Neuronal stem cell (in vitro differentiated cells): Measurements from ENCODE around the gene KCNA10.

ENCODE experiments used
- DNase-seq: peaks from one replicate; pipeline ENCODE4 v3.0.0-alpha.2; 2013; ENCODE audit warnings: low spot score
- H2AFZ ChIP-seq: one replicate; pipeline ENCODE4 v1.6.1; 2013; ENCODE audit warnings: mild to moderate bottlenecking, low read length, inconsistent platforms
- H2AK5ac ChIP-seq: 2 replicates; pipeline ENCODE4 v1.6.1; 2013; ENCODE audit warnings: low read depth, mild to moderate bottlenecking, inconsistent platforms, low read length, moderate library complexity, mixed read lengths
- H2BK120ac ChIP-seq: 2 replicates; pipeline ENCODE4 v1.6.1; 2013; ENCODE audit warnings: low read depth, mild to moderate bottlenecking, inconsistent platforms, low read length, moderate library complexity, mixed read lengths
- H2BK12ac ChIP-seq: one replicate; pipeline ENCODE4 v1.6.1; 2013; ENCODE audit warnings: low read length, inconsistent platforms
- H2BK15ac ChIP-seq: 2 replicates; pipeline ENCODE4 v1.6.1; 2013; ENCODE audit warnings: mild to moderate bottlenecking, low read length, inconsistent platforms, mixed read lengths
- H2BK5ac ChIP-seq: one replicate; pipeline ENCODE4 v1.6.1; 2013; ENCODE audit warnings: inconsistent platforms, mild to moderate bottlenecking, low read length, moderate library complexity
- H3K14ac ChIP-seq: one replicate; pipeline ENCODE4 v1.6.1; 2013; ENCODE audit warnings: low read length, inconsistent platforms
- H3K18ac ChIP-seq: 2 replicates; pipeline ENCODE4 v1.6.1; 2013; ENCODE audit warnings: low read length, inconsistent platforms
- H3K23ac ChIP-seq: 2 replicates; pipeline ENCODE4 v1.6.1; 2013; ENCODE audit warnings: low read depth, mild to moderate bottlenecking, mixed read lengths, low read length, inconsistent platforms; ENCODE audit not compliant: poor library complexity
- H3K27ac ChIP-seq: replicated peaks from 3 replicates; pipeline ENCODE4 v1.5.1; 2013; ENCODE audit warnings: low read length, inconsistent platforms
- H3K27me3 ChIP-seq, 3 experiments: 2 replicates each; pipeline ENCODE4 v1.6.1; 2013; ENCODE audit warnings: low read length in 3 of 3, mild to moderate bottlenecking in 2 of 3, inconsistent platforms in 1 of 3, low read depth in 1 of 3, mixed read lengths in 1 of 3, moderate library complexity in 1 of 3; ENCODE audit not compliant: control insufficient read depth in 3 of 3, insufficient read depth in 3 of 3
- H3K36me3 ChIP-seq, 2 donors: replicated peaks in 1 of 2; 2 replicates each; pipeline ENCODE4 v1.6.1; 2013; ENCODE audit warnings: low read length in 2 of 2; ENCODE audit not compliant: control insufficient read depth in 2 of 2, insufficient read depth in 2 of 2
- H3K4ac ChIP-seq: 2 replicates; pipeline ENCODE4 v1.6.1; 2013; ENCODE audit warnings: inconsistent platforms, mild to moderate bottlenecking, low read length, moderate library complexity
- H3K4me1 ChIP-seq, 2 donors: 1 replicate in 1 of 2; 2 replicates in 1 of 2; pipeline ENCODE4 v1.6.1; 2013; ENCODE audit warnings: low read length in 2 of 2, low read depth in 1 of 2; ENCODE audit not compliant: control insufficient read depth in 2 of 2, insufficient read depth in 1 of 2
- H3K4me2 ChIP-seq: one replicate; pipeline ENCODE4 v1.6.1; 2013; ENCODE audit warnings: mild to moderate bottlenecking, low read length, inconsistent platforms; ENCODE audit not compliant: insufficient read depth, poor library complexity, severe bottlenecking
- H3K4me3 ChIP-seq, 2 donors: 2 replicates each; pipeline ENCODE4 v1.5.1; 2013; ENCODE audit warnings: low read length in 2 of 2, mild to moderate bottlenecking in 2 of 2, inconsistent platforms in 1 of 2, moderate library complexity in 1 of 2
- H3K79me1 ChIP-seq: one replicate; pipeline ENCODE4 v1.6.1; 2013; ENCODE audit warnings: low read depth, mild to moderate bottlenecking, inconsistent platforms, low read length, moderate library complexity
- H3K9ac ChIP-seq: one replicate; pipeline ENCODE4 v1.6.1; 2013; ENCODE audit warnings: mild to moderate bottlenecking, low read depth, low read length, inconsistent platforms; ENCODE audit not compliant: poor library complexity
- H3K9me3 ChIP-seq, 2 donors: replicated peaks in 1 of 2; 2 replicates each; pipeline versions ENCODE3 to v1.6.1; 2013; ENCODE audit warnings: low read length in 2 of 2, mild to moderate bottlenecking in 2 of 2, inconsistent platforms in 1 of 2, low read depth in 1 of 2, mixed read lengths in 1 of 2, moderate library complexity in 1 of 2; ENCODE audit not compliant: control insufficient read depth in 2 of 2, insufficient read depth in 1 of 2
- H4K8ac ChIP-seq: one replicate; pipeline ENCODE4 v1.6.1; 2013; ENCODE audit warnings: low read depth, mild to moderate bottlenecking, inconsistent platforms, low read length, moderate library complexity
- H4K91ac ChIP-seq: one replicate; pipeline ENCODE4 v1.6.1; 2013; ENCODE audit warnings: low read length, low read depth, mild to moderate bottlenecking, inconsistent platforms; ENCODE audit not compliant: poor library complexity
- WGBS, 2 donors: extraction: QIAGEN DNeasy Blood & Tissue Kit; methylation state at CpG; one replicate each; pipeline ENCODE4 v1.1.7; 2013; ENCODE audit warnings: missing lambda C conversion rate in 2 of 2, mixed read lengths in 1 of 2; ENCODE audit not compliant: insufficient read length in 2 of 2, insufficient replicate concordance in 1 of 2; ENCODE audit errors: extremely low coverage in 2 of 2; 5-methylcytosine and 5-hydroxymethylcytosine counted together

Gene KCNA10

GRCh38 chr1:110561596-110561995, 42.6 kb upstream of the KCNA10 start:
- H2BK12ac ChIP-seq = no peak overlapping the region
- no peak overlapping the region for H2BK120ac ChIP-seq
- no peak overlapping the region for H4K91ac ChIP-seq
- no CpG with 5 or more reads among the region's 7 CpGs for WGBS, 2 donors
- no peak overlapping the region for H3K14ac ChIP-seq
- no peak overlapping the region for H3K23ac ChIP-seq
- H3K18ac ChIP-seq = peak overlapping the region; percentile 40
- no peak overlapping the region for H3K4ac ChIP-seq
- no peak overlapping the region for H2BK15ac ChIP-seq
- H3K27me3 ChIP-seq = peaks cover 0 to 23% (median 0%) of the 10 kb centered on the region in 3 experiments
- no peak overlapping the region for H2AK5ac ChIP-seq
- H2AFZ ChIP-seq = no peak overlapping the region
- H2BK5ac ChIP-seq = no peak overlapping the region
- no peak overlapping the region for H3K4me3 ChIP-seq
- H3K4me2 ChIP-seq = no peak overlapping the region
- H4K8ac ChIP-seq = no peak overlapping the region
- peaks cover 4% of the 10 kb centered on the region for H3K79me1 ChIP-seq
- H3K27ac ChIP-seq = no peak overlapping the region
- DNase-seq = no peak
- H3K36me3 ChIP-seq = no peaks in the 10 kb centered on the region
- H3K4me1 ChIP-seq = peaks cover 0 to 5% of the 10 kb centered on the region in 2 donors
- peaks cover 0 to 2% of the 10 kb centered on the region in 2 donors for H3K9me3 ChIP-seq
- no peak overlapping the region for H3K9ac ChIP-seq

DNA sequence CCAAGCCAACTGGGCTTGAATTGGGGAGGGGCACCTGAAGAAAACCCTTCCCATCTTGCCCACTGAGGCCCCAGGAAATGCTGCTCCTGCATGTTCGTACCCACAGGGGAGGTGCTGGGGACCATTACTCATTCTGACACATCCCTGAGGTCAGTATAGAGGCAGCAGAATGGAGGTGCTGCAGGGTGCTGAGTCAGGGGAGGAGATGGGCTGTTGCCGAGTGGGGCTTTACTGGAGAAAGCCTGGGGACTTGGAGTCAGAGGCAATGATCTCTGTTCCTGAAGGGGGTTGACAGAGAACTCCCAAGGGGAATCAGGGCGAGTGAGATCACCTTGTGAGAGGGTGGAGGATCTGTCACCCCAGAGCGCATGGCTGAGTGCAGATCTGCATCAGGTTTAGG, 40.2 kb upstream of the KCNA10 start:
- Histone ChIP-seq H3K9ac (no peak overlapping the region), H4K8ac (no peak overlapping the region), H3K4me3 (no peak overlapping the region), H2BK15ac (no peak overlapping the region), H2BK120ac (no peak overlapping the region), H3K36me3 (no peaks in the 10 kb centered on the region), H4K91ac (no peak overlapping the region), H3K9me3 (peaks cover 0 to 2% of the 10 kb centered on the region in 2 donors), H3K27me3 (peaks cover 0 to 47% (median 14%) of the 10 kb centered on the region in 3 experiments), H2AFZ (no peak overlapping the region), H2AK5ac (peak overlapping the region; percentile 51), H3K27ac (no peak overlapping the region), H3K23ac (no peak overlapping the region), H3K4ac (no peak overlapping the region), H2BK5ac (no peak overlapping the region), H2BK12ac (no peak overlapping the region), H3K4me1 (peaks cover 0 to 5% of the 10 kb centered on the region in 2 donors), H3K14ac (no peak overlapping the region), H3K4me2 (no peak overlapping the region), H3K79me1 (peaks cover 4% of the 10 kb centered on the region), H3K18ac (no peak overlapping the region)
- DNase-seq = no peak
- no CpG with 5 or more reads among the region's 4 CpGs for WGBS, 2 donors

DNA sequence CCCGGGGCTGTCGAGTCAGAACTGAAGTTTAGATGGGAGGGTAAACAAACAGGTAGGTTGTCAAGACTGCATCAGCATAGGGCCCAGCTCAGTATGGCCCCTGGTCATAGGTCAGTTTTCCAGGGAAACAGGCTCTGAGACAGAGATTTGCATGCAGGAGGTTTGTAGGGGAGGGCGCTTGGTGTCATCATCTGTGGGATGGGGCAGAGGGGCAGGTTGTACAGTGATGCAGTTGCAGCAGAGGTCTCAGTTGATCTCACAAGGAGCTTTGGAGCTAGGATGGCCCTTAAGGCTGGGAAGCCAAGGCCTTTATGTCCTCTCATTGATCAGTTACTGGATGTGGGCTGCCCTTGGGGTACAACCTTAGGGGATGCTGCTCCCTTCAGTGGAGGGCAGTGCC, 38.5 kb upstream of the KCNA10 start:
- H2AK5ac ChIP-seq = no peak overlapping the region
- H3K4me1 ChIP-seq = peaks cover 0 to 5% of the 10 kb centered on the region in 2 donors
- DNase-seq = no peak
- no peak overlapping the region for H3K9ac ChIP-seq
- H3K4me3 ChIP-seq = no peak overlapping the region
- no peak overlapping the region for H3K27ac ChIP-seq
- no CpG with 5 or more reads among the region's 3 CpGs for WGBS, 2 donors
- no peak overlapping the region for H3K4ac ChIP-seq
- no peak overlapping the region for H4K8ac ChIP-seq
- H2AFZ ChIP-seq = no peak overlapping the region
- H2BK12ac ChIP-seq = no peak overlapping the region
- no peak overlapping the region for H3K18ac ChIP-seq
- peaks cover 4% of the 10 kb centered on the region for H3K79me1 ChIP-seq
- no peak overlapping the region for H3K4me2 ChIP-seq
- no peak overlapping the region for H2BK5ac ChIP-seq
- no peaks in the 10 kb centered on the region for H3K9me3 ChIP-seq
- H3K23ac ChIP-seq = no peak overlapping the region
- H3K27me3 ChIP-seq = peaks cover 0 to 54% (median 14%) of the 10 kb centered on the region in 3 experiments
- no peak overlapping the region for H4K91ac ChIP-seq
- H3K36me3 ChIP-seq = no peaks in the 10 kb centered on the region
- H2BK120ac ChIP-seq = no peak overlapping the region
- no peak overlapping the region for H3K14ac ChIP-seq
- no peak overlapping the region for H2BK15ac ChIP-seq

DNA sequence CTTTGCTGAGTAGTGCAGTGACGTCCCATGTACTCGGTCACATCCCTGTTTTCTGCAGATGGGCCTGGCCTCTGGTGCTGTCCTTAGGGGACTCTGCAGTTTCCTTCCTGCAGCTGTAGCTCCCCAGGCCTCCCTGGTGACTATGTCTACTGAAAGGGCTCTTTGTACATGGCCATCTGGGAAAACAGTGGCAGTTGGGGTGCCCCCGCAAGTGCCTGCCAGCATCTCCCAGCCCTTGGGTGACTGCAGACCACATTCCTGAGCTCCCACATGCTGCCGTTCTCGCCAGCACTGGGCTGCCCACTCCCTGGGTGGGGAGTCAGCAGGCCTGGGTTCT, 37.5 kb upstream of the KCNA10 start:
- WGBS, 2 donors = no CpG with 5 or more reads among the region's 5 CpGs
- Histone ChIP-seq H3K18ac (peak overlapping the region; percentile 36), H3K27me3 (peaks cover 0 to 62% (median 16%) of the 10 kb centered on the region in 3 experiments), H3K9ac (no peak overlapping the region), H2BK5ac (no peak overlapping the region), H2AFZ (no peak overlapping the region), H3K27ac (no peak overlapping the region), H3K36me3 (no peaks in the 10 kb centered on the region), H4K91ac (no peak overlapping the region), H3K4me2 (no peak overlapping the region), H3K9me3 (no peaks in the 10 kb centered on the region), H3K14ac (no peak overlapping the region), H3K4me3 (no peak overlapping the region), H3K23ac (no peak overlapping the region), H2BK120ac (no peak overlapping the region), H3K79me1 (peaks cover 4% of the 10 kb centered on the region), H2BK15ac (no peak overlapping the region), H3K4me1 (peaks cover 0 to 5% of the 10 kb centered on the region in 2 donors), H3K4ac (no peak overlapping the region), H2BK12ac (no peak overlapping the region), H4K8ac (no peak overlapping the region), H2AK5ac (no peak overlapping the region)
- DNase-seq = no peak
